Fibroblast of the aortic adventitia (primary cell): Measurements from ENCODE around the gene C10orf90. TPM values are rescaled to one million over a fixed set of nuclear protein-coding genes. Genes with fewer than 3 reads are reported as not detected.

Experiments
- DNase-seq: peaks from one replicate; pipeline ENCODE4 v3.0.0-alpha.2; 2010; ENCODE audit warnings: low read depth
- H3K4me3 ChIP-seq: 2 replicates; pipeline ENCODE4 v1.5.1; 2011; ENCODE audit warnings: low read depth, mild to moderate bottlenecking, control low read depth, low read length, moderate library complexity
- total RNA-seq: library from RNA; depleted of rRNA; stranded (reverse); fragments of >200 nt; gene quantifications from 2 replicates; pipeline ENCODE4 v1.2.3, GENCODE V29; 2012; ENCODE audit warnings: low replicate concordance
- TF ChIP-seq, protein P1 (sequence below): IDR thresholded peaks from 2 replicates; pipeline ENCODE4 v1.5.1; 2011; ENCODE audit warnings: mild to moderate bottlenecking, low read length, control low read depth, inconsistent platforms; ENCODE audit not compliant: insufficient read depth

Gene C10orf90
- total RNA-seq, 1 donor: 1.1 TPM

DNA sequence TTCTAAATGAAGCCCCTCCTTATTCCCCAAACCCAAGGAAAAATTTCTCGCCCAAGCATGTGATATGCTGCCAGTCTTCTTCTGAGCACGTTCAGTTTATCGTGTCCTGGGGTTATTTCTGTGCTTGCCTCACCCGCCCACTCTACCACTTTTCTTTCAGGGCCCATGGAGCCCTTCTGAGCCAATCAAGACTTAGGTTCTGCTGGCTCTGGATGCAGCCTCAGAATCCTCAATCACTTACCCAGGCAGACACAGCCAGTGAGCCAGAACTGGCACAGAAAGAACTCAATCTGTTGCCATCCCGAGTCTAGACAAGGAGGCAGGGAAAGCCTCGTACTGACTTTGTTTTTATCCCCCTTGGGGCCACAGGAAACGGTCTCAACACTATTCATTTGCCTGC is 34.2 kb upstream of the C10orf90 start:
- no peak overlapping the region for H3K4me3 ChIP-seq
- no peak for DNase-seq
- TF ChIP-seq, protein P1, sequence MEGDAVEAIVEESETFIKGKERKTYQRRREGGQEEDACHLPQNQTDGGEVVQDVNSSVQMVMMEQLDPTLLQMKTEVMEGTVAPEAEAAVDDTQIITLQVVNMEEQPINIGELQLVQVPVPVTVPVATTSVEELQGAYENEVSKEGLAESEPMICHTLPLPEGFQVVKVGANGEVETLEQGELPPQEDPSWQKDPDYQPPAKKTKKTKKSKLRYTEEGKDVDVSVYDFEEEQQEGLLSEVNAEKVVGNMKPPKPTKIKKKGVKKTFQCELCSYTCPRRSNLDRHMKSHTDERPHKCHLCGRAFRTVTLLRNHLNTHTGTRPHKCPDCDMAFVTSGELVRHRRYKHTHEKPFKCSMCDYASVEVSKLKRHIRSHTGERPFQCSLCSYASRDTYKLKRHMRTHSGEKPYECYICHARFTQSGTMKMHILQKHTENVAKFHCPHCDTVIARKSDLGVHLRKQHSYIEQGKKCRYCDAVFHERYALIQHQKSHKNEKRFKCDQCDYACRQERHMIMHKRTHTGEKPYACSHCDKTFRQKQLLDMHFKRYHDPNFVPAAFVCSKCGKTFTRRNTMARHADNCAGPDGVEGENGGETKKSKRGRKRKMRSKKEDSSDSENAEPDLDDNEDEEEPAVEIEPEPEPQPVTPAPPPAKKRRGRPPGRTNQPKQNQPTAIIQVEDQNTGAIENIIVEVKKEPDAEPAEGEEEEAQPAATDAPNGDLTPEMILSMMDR: no peak

DNA sequence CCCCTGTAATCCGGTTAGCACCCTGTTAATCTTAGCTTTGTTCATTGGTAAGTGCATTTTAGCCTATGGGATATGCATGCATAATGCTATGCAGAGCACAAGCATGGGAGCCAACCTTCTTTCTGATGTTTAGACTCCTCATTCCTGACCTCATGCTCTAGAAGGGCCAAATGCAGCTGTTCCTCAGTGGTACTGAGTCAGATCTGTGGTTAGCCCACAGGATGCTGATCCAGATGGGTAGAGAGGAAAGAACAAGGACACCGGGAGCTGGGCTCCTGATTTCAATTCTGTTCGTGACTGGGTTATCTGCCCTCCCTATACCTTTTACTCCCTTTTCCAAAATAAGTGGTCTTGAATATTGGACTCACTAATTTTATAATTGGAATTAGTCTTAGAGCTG is 31.7 kb upstream of the C10orf90 start:
- TF ChIP-seq, protein P1: no peak
- DNase-seq: no peak
- H3K4me3 ChIP-seq: no peak overlapping the region

DNA sequence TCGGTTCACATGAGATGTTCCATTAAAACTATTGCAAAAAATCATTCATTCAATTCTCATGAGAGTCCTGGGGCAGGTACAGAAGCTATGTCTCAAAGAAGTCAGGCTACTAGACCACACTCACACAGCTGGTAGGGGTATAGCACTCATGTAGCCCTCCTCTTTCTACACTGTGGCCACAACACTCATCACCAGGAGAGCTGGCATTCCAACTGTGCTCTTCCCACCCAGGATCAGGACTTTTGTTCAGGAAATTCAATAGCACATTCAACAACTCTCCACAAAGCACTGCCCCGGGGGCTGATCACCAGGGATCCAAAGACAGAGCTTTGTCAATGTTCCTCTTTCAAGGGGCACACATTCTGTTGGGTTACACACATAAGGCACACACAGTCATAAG is 31.0 kb upstream of the C10orf90 start:
- H3K4me3 ChIP-seq: no peak overlapping the region
- TF ChIP-seq, protein P1: no peak
- no peak for DNase-seq

DNA sequence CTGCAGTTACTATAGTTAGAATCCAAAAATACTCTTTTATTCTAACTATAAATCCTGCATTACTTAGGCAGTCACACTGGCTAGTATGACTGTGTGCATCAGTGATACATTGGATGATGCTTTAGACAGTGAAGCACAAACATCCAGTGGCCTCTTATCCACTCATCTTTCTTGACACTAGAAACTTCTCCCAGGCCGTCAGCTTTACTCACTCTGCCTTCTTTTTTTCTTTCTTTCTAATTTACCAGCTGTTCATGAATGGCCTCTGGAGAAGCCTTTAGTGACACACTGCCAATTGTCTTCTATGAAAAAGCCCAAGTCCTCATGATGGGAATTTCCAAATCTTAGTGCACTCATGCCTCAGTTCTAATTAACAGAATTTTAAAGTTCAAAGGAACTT is 26.2 kb upstream of the C10orf90 start:
- no peak for DNase-seq
- no peak overlapping the region for H3K4me3 ChIP-seq
- TF ChIP-seq, protein P1: no peak

DNA sequence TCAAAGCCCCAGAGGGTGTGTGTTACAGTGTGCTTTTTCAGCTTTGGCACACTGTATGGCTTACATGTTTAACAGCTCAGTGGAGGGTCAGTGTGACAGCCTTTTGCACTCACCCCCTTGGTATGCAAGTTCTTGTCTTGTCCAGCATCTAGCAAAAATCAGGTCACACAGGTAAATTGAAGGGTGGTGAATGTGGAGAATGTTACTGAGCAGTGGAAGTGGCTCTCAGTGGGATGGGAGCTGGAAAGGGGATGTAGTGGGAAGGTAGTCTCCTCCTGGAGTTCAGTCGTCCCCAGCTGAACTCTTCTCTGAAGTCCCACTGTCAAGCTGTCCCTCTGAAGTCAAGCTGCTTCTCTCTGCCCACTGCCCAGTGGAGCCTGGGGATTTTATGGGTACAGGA is 21.0 kb upstream of the C10orf90 start:
- no peak for DNase-seq
- no peak overlapping the region for H3K4me3 ChIP-seq
- TF ChIP-seq, protein P1: no peak

DNA sequence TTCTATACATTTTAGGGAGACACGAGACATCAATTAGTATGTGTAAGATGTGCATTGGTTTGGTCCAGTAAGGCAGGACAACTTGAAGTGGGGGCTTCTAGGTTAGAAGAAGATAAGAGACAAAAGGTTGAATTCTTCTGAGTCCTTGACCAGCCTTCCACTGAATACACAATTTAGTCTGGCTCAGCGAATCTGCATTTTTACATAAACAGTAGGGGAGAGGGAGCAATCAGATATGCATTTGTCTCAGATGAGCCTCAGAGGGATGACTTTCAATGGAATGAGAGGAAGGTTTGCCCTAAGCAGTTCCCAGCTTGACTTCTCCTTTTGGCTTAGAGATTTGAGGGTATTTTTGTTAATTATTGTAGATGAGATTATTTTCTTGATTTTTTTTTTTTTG is 20.0 kb upstream of the C10orf90 start:
- H3K4me3 ChIP-seq: no peak overlapping the region
- DNase-seq: no peak
- TF ChIP-seq, protein P1: no peak

DNA sequence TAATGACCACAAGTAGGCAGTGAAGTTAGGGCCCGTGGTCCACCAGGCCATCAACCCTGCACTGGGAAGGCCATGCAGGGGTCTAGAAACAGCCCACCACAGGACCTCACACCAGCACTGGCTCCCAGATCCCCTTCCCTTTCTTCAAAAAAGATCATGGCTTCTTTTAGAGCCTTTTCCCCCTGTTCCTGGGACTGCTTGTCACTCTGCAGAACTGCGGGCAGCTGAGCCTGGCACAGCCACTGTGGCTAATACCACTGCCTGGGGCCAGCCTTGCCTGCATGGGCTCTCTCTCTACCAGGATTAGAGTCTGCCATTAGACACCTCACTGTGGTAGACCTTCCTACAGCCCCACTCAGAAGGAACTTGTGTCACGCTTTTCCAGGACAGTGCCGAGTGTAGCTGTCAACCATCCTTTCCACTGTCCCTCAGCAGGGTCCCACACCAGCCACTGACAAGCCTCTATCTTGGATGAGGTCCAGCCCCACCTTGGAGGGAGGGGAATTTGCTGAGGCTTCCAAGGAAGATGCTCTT is 19.0 kb upstream of the C10orf90 start:
- TF ChIP-seq, protein P1: no peak
- no peak overlapping the region for H3K4me3 ChIP-seq
- DNase-seq: no peak
